ENCODE measurements around the gene UNC5CL. TPM values are rescaled to one million over a fixed set of nuclear protein-coding genes. Genes with fewer than 3 reads are reported as not detected.

UNC5CL gene
- total RNA-seq, 1 experiment from 2014 or later, result 0.81 TPM

DNA sequence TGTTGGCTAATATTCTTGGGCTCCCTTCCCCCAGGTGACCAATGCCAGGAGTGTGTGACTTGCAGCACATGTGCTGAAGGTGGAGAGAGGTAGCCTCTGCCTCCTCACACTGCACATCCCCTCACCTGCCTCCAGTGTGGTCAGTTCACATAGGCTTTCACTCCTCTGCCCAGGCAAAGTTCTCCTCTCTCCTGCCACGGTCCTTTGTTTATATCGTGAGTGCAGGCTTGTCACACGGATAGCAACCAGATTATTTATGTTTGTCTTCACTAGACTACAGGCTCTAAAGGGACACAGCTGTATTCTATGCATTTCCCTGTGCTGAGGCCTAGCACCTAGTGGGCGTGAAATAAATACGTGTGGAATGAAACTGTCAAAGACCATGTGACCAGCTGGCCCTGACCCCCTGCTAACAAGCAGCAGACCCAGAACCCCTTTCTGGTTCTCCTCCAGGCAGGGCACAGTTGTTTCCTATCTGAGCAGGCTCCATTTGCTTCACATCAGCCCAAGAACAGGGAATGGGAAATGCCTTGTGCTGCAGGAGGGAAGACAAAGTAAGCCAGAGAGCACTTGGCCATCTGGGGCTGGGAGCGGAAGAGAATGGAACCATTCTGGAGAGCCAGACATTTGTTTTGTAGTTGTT, 42.3 kb downstream of the UNC5CL start:
- Histone ChIP-seq H3K9me3 (ENCODE audit: control insufficient read depth, low read depth, low read length) (no peaks in the 10 kb centered on the region), H3K27me3 (ENCODE audit: insufficient read depth, low read length) (no peaks in the 10 kb centered on the region), H2BK15ac (ENCODE audit: low read depth, low read length) (no peak overlapping the region), H4K20me1 (ENCODE audit: control insufficient read depth, insufficient read depth, insufficient read length) (no peaks in the 10 kb centered on the region), H3K14ac (ENCODE audit: insufficient read depth, low read length) (peak overlapping the region; percentile 66; the same call in 1 of the 2 replicates), H3K79me1 (ENCODE audit: insufficient read depth, low read depth, low read length, poor library complexity, severe bottlenecking) (no peaks in the 10 kb centered on the region), H2BK120ac (ENCODE audit: low read depth, low read length, poor library complexity, severe bottlenecking) (no peak overlapping the region), H3T11ph (ENCODE audit: low read length) (peak overlapping the region; percentile 47), H2BK12ac (ENCODE audit: insufficient read length, low read depth, low read length) (peak overlapping the region; percentile 26), H3K23me2 (ENCODE audit: insufficient read length, low read depth, low read length, poor library complexity, severe bottlenecking) (no peaks in the 10 kb centered on the region), H3K79me2 (ENCODE audit: insufficient read depth, low read length) (no peaks in the 10 kb centered on the region), H3K4me1 (ENCODE audit: insufficient read depth, low read length) (peaks cover 16% of the 10 kb centered on the region; the same call in 1 of the 2 replicates), H2AFZ (ENCODE audit: low read length) (no peak overlapping the region), H2BK20ac (ENCODE audit: low read depth, low read length, poor library complexity, severe bottlenecking) (no peak overlapping the region), H4K91ac (ENCODE audit: insufficient read length, low read depth, low read length) (no peak overlapping the region), H2BK5ac (ENCODE audit: insufficient read length, low read length) (no peak overlapping the region), H3K23ac (ENCODE audit: insufficient read length, low read depth, low read length) (no peak overlapping the region), H3K18ac (ENCODE audit: insufficient read length, low read depth, low read length) (peak overlapping the region; percentile 19), H3K9ac (ENCODE audit: extremely low read depth, insufficient read length, low read length) (no peak overlapping the region), H4K5ac (ENCODE audit: insufficient read length, low read depth, low read length) (peak overlapping the region; percentile 14), H3K27ac (ENCODE audit: insufficient read length, low read depth, low read length) (peak overlapping the region; percentile 72), H3K56ac (ENCODE audit: insufficient read length, low read depth, low read length) (no peak overlapping the region), H4K8ac (replicated peaks; ENCODE audit: insufficient read length, low read depth, low read length) (no peak overlapping the region), H3K4ac (ENCODE audit: low read depth, low read length) (no peak overlapping the region; the same call in 1 of the 2 replicates), H3K4me2 (ENCODE audit: insufficient read depth, insufficient read length, low read length) (peak overlapping the region; percentile 3), H2AK5ac (ENCODE audit: insufficient read length, low read length) (no peak overlapping the region)
- peak; percentile 55 for DNase-seq
- Mint-ChIP-seq H3K9me3 (peaks cover 0 to 2% of the 10 kb centered on the region in 2 experiments; a peak in 1 of 5 replicates), H3K4me3 (peak overlapping the region in 1 of 2 experiments; percentile 45; a peak in 2 of 5 replicates), H3K4me1 (peaks cover 63 to 64% of the 10 kb centered on the region in 2 experiments), H3K27me3 (ENCODE audit: low read depth) (peaks cover 5% of the 10 kb centered on the region), H3K27ac (peak overlapping the region; percentile 96 to 99 (median 98)), H3K36me3 (ENCODE audit: insufficient read depth in 1 of 3, low read depth in 3 of 3) (0 out of 7 replicates have a peak, but pooled peaks cover 0 to 2% (median 0%) of the 10 kb centered on the region in 3 experiments)
- TF ChIP-seq, protein P1, sequence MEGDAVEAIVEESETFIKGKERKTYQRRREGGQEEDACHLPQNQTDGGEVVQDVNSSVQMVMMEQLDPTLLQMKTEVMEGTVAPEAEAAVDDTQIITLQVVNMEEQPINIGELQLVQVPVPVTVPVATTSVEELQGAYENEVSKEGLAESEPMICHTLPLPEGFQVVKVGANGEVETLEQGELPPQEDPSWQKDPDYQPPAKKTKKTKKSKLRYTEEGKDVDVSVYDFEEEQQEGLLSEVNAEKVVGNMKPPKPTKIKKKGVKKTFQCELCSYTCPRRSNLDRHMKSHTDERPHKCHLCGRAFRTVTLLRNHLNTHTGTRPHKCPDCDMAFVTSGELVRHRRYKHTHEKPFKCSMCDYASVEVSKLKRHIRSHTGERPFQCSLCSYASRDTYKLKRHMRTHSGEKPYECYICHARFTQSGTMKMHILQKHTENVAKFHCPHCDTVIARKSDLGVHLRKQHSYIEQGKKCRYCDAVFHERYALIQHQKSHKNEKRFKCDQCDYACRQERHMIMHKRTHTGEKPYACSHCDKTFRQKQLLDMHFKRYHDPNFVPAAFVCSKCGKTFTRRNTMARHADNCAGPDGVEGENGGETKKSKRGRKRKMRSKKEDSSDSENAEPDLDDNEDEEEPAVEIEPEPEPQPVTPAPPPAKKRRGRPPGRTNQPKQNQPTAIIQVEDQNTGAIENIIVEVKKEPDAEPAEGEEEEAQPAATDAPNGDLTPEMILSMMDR (conservative IDR thresholded peaks at IDR 0.05), result no peak
- no CpG with 5 or more reads among the region's 6 CpGs for WGBS (ENCODE audit: extremely low coverage, insufficient read length, low lambda C conversion rate)
